Loucy (cell line): ENCODE measurements around the gene EPYC.

Experiments used
- CTCF ChIP-seq: fragments of 200-600 bp; sonication (generic); conservative IDR thresholded peaks from 2 replicates; pipeline ENCODE4 v1.5.1; 2014; ENCODE audit warnings: mild to moderate bottlenecking, antibody characterized with exemption, low read length
- EZH2phosphoT487 ChIP-seq: fragments of 200-600 bp; IDR thresholded peaks from 2 replicates; pipeline ENCODE4 v1.6.1; 2018; ENCODE audit warnings: antibody characterized with exemption, mild to moderate bottlenecking, moderate library complexity, borderline replicate concordance

GRCh38 chr12:90970471-90970870 lies 34.3 kb downstream of the EPYC start:
- TF ChIP-seq CTCF (no peak), EZH2phosphoT487 (no peak)
